Breast epithelium (tissue), 3 donors: ENCODE results near the gene FANCC.

Experiments
- POLR2A ChIP-seq: fragments of 450-650 bp; IDR thresholded peaks from one replicate; pipeline ENCODE4 v1.6.1; 2016; ENCODE audit warnings: antibody characterized with exemption, mild to moderate bottlenecking, moderate library complexity
- TF ChIP-seq, protein P1 (sequence below), 3 donors: fragments of 450-650 bp; IDR thresholded peaks; one replicate each; pipeline ENCODE4 v1.5.1; 2016 to 2017; ENCODE audit warnings: antibody characterized with exemption in 3 of 3, mild to moderate bottlenecking in 3 of 3, moderate library complexity in 3 of 3

DNA sequence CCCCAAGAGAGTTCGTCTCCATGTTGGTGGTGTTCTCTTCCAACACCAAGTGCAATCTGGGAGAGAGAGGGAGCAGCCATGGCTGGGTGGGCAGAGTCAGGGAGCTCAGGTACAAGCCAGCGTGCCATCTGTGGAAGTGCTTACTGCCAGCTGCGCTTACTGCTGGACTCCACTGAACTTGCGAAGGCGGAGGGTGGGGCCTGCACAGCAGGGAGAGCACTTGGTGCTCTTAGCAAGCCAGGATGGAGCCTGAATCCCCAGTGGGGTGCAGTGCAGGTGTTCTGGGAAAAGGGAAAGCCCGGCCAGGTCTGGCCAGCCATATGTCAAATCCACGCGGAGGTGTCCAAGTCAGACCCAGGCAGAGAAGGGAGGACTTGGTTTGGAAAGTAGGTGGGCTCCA lies 142.0 kb downstream of the FANCC start:
- TF ChIP-seq, protein P1, sequence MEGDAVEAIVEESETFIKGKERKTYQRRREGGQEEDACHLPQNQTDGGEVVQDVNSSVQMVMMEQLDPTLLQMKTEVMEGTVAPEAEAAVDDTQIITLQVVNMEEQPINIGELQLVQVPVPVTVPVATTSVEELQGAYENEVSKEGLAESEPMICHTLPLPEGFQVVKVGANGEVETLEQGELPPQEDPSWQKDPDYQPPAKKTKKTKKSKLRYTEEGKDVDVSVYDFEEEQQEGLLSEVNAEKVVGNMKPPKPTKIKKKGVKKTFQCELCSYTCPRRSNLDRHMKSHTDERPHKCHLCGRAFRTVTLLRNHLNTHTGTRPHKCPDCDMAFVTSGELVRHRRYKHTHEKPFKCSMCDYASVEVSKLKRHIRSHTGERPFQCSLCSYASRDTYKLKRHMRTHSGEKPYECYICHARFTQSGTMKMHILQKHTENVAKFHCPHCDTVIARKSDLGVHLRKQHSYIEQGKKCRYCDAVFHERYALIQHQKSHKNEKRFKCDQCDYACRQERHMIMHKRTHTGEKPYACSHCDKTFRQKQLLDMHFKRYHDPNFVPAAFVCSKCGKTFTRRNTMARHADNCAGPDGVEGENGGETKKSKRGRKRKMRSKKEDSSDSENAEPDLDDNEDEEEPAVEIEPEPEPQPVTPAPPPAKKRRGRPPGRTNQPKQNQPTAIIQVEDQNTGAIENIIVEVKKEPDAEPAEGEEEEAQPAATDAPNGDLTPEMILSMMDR (IDR thresholded peaks at IDR 0.05) = no peak
- no peak for TF ChIP-seq POLR2A
